Pancreas (tissue), 10 donors: ENCODE measurements around the gene ASNSD1. TPM values are rescaled to one million over a fixed set of nuclear protein-coding genes. Genes with fewer than 3 reads are reported as not detected.

Experiments used
- ATAC-seq, 4 donors: fragments of 200-7000 bp; cut with Tn5 transposase; one replicate each; pipeline versions ENCODE4 v1.8.0 to v1.9.1; 2020; ENCODE audit warnings: mild to moderate bottlenecking in 4 of 4, moderate library complexity in 4 of 4
- DNase-seq, 6 donors: peaks; one replicate each; pipeline ENCODE4 v3.0.0-alpha.2; 2020
- FAIRE-seq: peaks from 2 replicates; lab custom pipeline; 2012; peaks lifted over from hg19 to GRCh38; lab: Jason Lieb, UNC
- H3K27ac ChIP-seq, 4 donors: fragments of 200-600 bp; sonication (generic); 1 replicate in 3 of 4; 2 replicates in 1 of 4; pipeline versions ENCODE4 v1.5.0 to v1.8.0; 2020
- H3K27me3 ChIP-seq, 4 donors: fragments of 200-600 bp; one replicate each; pipeline ENCODE4 v1.8.0; 2021
- H3K36me3 ChIP-seq, 3 donors: fragments of 200-600 bp; sonication (generic) in 1 of 3; one replicate each; pipeline versions ENCODE4 v1.5.0 to v1.8.0; 2020 to 2021
- H3K4me1 ChIP-seq, 3 donors: fragments of 200-600 bp; one replicate each; pipeline ENCODE4 v1.8.0; 2021
- H3K4me3 ChIP-seq, 4 donors: fragments of 200-600 bp; sonication (generic) in 2 of 4; one replicate each; pipeline versions ENCODE4 v1.5.0 to v1.8.0; 2020 to 2021
- H3K9me3 ChIP-seq, 4 donors: fragments of 200-600 bp; one replicate each; pipeline ENCODE4 v1.8.0; 2021
- WGBS, 2 donors: extraction: QIAGEN DNeasy Blood & Tissue Kit; methylation state at CpG; one replicate each; pipeline ENCODE4 v1.1.7; 2013; 5-methylcytosine and 5-hydroxymethylcytosine counted together
- intact Hi-C, 3 donors: fragments of 100-400 bp; cut with DNase I; formaldehyde crosslinking; loops; one replicate each; pipeline versions ENCODE4 v1.11.1 to v1.14.2; 2022
- polyA plus RNA-seq, 2 donors: library from polyadenylated mRNA; stranded (reverse); fragments of 200-250 nt; gene quantifications; one replicate each; pipeline ENCODE4 v1.2.3, GENCODE V29; 2013
- total RNA-seq, 6 donors: library from RNA; stranded (reverse); fragmentation: NEBNext Ultra II Directional in 4 of 6; extraction: Animal tissue kit (Norgen Biotek cat#: 25700) in 4 of 6; gene quantifications; one replicate each; pipeline versions ENCODE4 v1.2.1 to v1.2.4, GENCODE V29; 2021 to 2023
- TF ChIP-seq, protein P1 (sequence below), 4 donors: fragments of 200-600 bp; sonication (generic) in 3 of 4; IDR thresholded peaks; one replicate each; pipeline versions ENCODE4 v1.5.0 to v1.8.0; 2021; ENCODE audit warnings: antibody characterized with exemption in 4 of 4
- donor health status: healthy with polysubstance abuse.
- donor health status: DM: no; HTN: no; CAD: no; lungs with moderate emphysema.
- donor health status: DM: no; HTN: no; CAD: no.
- donor health status: control.
- donor health status: control.
- donor health status: Bipolar disorder and iron deficiency.
- donor health status: DM: yes; HTN: yes; CAD: no.
- donor health status: DM: no; HTN: no; CAD: no.
- donor health status: DM: no; HTN: no; CAD: no.
- donor health status: DM: yes; HTN: yes; CAD: no.

The ASNSD1 gene
- 10 to 100 TPM; 12.6 to 16.2 (median 15.5) TPM for total RNA-seq
- polyA plus RNA-seq, result 10 to 100 TPM; 14.0 to 22.8 TPM

DNA sequence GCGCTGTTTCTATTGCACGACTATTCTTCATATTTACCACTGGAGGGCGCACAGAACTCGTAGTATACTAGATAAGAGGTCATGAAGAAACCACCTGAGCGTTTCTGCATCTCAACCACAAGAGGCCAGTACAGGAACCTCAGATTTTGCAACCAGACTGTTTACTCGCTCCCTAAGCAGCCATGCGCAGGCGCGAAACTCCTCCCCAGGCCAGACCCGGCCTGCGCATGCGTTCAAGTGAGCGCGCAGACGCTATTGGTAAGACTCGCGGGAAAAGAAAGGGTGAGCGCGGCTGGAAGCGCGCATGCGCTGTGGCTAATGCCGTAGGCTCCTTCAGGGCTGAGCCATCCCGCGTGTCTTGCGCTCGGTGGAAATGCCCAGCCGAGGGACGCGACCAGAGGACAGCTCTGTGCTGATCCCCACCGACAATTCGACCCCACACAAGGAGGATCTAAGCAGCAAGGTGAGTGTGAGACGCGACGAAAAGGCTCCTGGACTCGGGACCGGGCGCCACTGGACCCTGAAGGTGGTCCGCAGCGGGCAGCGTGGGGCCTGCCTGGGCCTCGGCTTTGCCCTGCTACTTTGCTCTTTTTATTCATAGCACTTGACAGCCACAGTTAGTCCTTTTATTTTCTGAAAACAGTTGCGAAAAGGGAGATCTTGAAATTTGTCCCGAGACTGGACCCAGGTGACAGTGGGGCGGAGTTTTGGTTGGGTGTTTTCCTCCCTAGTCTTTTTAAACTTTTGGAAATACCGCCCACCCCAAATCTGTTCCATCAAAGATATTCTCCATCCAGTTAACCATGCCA lies at the start of gene ASNSD1:
Gene ASNSD1, plus strand, starts transcription at position 312 of the 809 bp plus-strand sequence. CDS start 4,674 bp downstream, outside the sequence.
- WGBS, 2 donors, result 0% methylated on average over 46 of the region's 46 CpGs
- Histone ChIP-seq H3K27me3 (no peaks in the 10 kb centered on the region), H3K36me3 (no peaks in the 10 kb centered on the region), H3K27ac (peak within 1 kb of the TSS; percentile 35 to 85 (median 54)), H3K4me1 (peaks cover 7 to 13% (median 11%) of the 10 kb centered on the region in 3 donors), H3K9me3 (no peaks in the 10 kb centered on the region), H3K4me3 (peak within 1 kb of the TSS; percentile 46 to 97 (median 89))
- TF ChIP-seq, protein P1, sequence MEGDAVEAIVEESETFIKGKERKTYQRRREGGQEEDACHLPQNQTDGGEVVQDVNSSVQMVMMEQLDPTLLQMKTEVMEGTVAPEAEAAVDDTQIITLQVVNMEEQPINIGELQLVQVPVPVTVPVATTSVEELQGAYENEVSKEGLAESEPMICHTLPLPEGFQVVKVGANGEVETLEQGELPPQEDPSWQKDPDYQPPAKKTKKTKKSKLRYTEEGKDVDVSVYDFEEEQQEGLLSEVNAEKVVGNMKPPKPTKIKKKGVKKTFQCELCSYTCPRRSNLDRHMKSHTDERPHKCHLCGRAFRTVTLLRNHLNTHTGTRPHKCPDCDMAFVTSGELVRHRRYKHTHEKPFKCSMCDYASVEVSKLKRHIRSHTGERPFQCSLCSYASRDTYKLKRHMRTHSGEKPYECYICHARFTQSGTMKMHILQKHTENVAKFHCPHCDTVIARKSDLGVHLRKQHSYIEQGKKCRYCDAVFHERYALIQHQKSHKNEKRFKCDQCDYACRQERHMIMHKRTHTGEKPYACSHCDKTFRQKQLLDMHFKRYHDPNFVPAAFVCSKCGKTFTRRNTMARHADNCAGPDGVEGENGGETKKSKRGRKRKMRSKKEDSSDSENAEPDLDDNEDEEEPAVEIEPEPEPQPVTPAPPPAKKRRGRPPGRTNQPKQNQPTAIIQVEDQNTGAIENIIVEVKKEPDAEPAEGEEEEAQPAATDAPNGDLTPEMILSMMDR (IDR thresholded peaks at IDR 0.05), result peak; percentile 91 to 95 (median 93)
- intact Hi-C loops, result loop anchor here in 1 of 3 donors (5.0 kb wide), 1 partner anchor 416 kb away; no protein-coding TSS in a partner anchor
- ATAC-seq, result peak; percentile 94 to 99 (median 98)
- FAIRE-seq, result peak; percentile 98
- peak; percentile 98 to 100 (median 99) for DNase-seq

DNA sequence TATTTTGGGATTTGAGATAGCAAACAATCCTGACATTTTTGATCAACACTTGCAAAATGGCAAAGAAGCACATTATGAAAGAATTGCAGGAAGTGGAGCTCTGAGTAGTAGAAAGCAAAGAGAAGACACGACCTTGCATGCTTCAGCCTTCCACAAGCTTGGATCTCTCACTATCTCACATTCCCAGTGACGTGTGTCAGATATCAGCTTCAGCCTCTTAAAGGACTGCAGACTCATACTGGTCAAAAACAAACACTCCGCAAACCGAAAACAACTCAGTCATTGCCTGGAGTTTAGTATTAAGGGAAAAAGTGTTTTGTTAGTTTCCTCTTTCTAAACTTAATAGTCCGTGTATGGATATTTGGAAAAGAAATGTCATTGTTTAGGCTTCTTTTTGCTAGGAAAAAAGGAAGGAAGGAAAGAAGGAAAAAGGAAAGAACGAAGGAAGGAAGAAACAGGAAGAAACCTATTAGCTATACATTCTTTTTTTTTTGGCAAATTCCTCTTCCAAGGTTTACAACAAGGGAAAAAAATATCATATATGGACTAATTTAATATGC lies 48.1 kb upstream of the ASNSD1 start:
- ATAC-seq (peak; percentile 79 to 96 (median 93)), DNase-seq (peak in 1 of 6 donors; percentile 9), FAIRE-seq (no peak)
- TF ChIP-seq, protein P1 (IDR thresholded peaks at IDR 0.05), result no peak
- H3K36me3 ChIP-seq, result no peaks in the 10 kb centered on the region
- peaks cover 0 to 13% (median 5%) of the 10 kb centered on the region in 3 donors for H3K4me1 ChIP-seq
- H3K4me3 ChIP-seq, result peak overlapping the region in 1 of 4 donors; percentile 2
- intact Hi-C loops, result no loop called here
- H3K27me3 ChIP-seq, result no peaks in the 10 kb centered on the region
- 11 to 16% methylated on average over 6 of the region's 6 CpGs for WGBS, 2 donors
- no peaks in the 10 kb centered on the region for H3K9me3 ChIP-seq
- H3K27ac ChIP-seq, result no peak overlapping the region

DNA sequence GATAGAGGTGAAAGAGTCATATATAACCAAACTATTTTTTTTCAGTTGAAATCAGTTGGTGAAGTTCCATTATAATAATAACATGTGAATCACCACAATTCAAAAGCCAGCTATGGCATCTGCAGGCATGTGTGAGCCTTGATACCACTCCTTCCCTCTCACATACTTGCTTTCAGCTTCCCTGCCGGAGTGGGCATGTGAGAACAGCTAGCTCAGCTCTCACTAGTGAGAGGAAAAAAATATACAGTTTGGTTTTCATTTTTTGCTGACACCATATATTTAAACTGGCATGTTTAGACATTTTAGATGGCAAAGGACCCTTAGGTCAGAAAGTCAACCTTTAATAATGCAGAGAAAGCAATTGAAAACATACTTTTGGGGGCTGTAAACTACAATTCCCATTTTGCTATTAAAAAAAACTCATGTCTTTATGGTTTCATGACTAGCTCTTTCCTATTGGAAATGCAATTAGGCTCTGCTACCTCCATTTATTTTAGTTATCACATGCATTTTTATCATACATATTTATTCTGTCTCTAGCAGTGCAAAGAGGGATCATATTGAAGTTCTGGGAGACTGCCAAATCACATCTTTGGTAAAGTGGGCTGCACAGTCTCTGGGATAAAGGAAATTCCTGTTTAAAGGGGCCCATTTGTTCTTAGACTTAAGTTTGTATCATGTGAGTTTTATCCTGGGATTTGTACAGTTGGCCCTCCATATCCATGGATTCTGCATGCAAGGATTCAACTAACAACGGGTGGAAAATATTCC lies 47.4 kb upstream of the ASNSD1 start:
- no peak for FAIRE-seq
- TF ChIP-seq, protein P1 (IDR thresholded peaks at IDR 0.05), result no peak

DNA sequence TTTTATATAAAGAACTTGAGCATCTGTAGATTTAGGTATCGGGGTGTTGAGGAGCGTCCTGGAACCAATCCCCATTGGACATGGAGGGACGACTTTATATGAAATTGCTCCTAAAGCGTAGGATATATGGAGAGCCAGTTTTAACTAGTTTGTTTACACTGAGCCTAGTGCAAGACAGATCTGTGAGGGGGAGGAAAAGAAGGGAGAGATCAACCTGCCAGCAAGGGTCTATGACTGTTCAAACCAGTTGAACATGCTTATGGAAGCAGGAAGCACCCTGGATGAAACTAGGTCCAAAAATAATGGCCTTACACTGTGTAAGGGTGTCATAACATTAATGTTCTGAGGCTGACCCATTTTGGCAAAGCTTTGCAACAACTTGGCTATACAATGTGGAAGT lies 46.7 kb upstream of the ASNSD1 start:
- Histone ChIP-seq H3K27me3 (no peaks in the 10 kb centered on the region), H3K4me1 (peaks cover 0 to 13% (median 5%) of the 10 kb centered on the region in 3 donors), H3K9me3 (no peaks in the 10 kb centered on the region), H3K27ac (no peak overlapping the region), H3K36me3 (no peaks in the 10 kb centered on the region), H3K4me3 (no peak overlapping the region)
- WGBS, 2 donors, result 86 to 94% methylated on average over 4 of the region's 4 CpGs
- TF ChIP-seq, protein P1 (IDR thresholded peaks at IDR 0.05), result no peak
- intact Hi-C loops, result no loop called here
- DNase-seq (no peak), ATAC-seq (peak in 1 of 4 donors; percentile 20), FAIRE-seq (no peak)

More for the DNA sequence above, 47.4 kb upstream of the ASNSD1 start:
- intact Hi-C loops, result no loop called here
- peaks cover 0 to 13% (median 5%) of the 10 kb centered on the region in 3 donors for H3K4me1 ChIP-seq
- H3K27ac ChIP-seq, result no peak overlapping the region
- DNase-seq (no peak), ATAC-seq (peak in 3 of 4 donors; percentile 34 to 70 (median 56))
- H3K9me3 ChIP-seq, result no peaks in the 10 kb centered on the region
- no peak overlapping the region for H3K4me3 ChIP-seq
- no peaks in the 10 kb centered on the region for H3K27me3 ChIP-seq
- H3K36me3 ChIP-seq, result no peaks in the 10 kb centered on the region
- 75 to 88% methylated on average over 2 of the region's 2 CpGs for WGBS, 2 donors
